Myocyte (in vitro differentiated cells): Measurements from ENCODE around the gene VGLL4. TPM values are rescaled to one million over a fixed set of nuclear protein-coding genes. Genes with fewer than 3 reads are reported as not detected.
A peak's percentile ranks its signal among the peaks of the same experiment; 100 is the strongest.

ENCODE experiments used
- DNase-seq: peaks from one replicate; pipeline ENCODE4 v3.0.0-alpha.2; 2012; ENCODE audit warnings: low read depth
- total RNA-seq: library from RNA; depleted of rRNA; stranded (reverse); fragments of >200 nt; gene quantifications from 2 replicates; pipeline ENCODE4 v1.2.3, GENCODE V29; 2014

The VGLL4 gene
- total RNA-seq, 1 donor from 2014 or later = 102 TPM

- peak; percentile 71 for DNase-seq
Observed at GRCh38 chr3:11509173-11510000, 134.3 kb downstream of the VGLL4 start.

GRCh38 chr3:11508346-11509172, 135.2 kb downstream of the VGLL4 start:
- DNase-seq = no peak

- DNase-seq = no peak
Observed at GRCh38 chr3:11507719-11508118, 136.0 kb downstream of the VGLL4 start.

Other genes starting within 250 kb of the VGLL4 start
- gene TAMM41, start 203.0 kb upstream of the VGLL4 start, total RNA-seq = 7.4 and 8.6 TPM in 2 replicates